GM15510 (cell line): ENCODE data around the gene ERG28.

Experiments
- POLR2A ChIP-seq: IDR thresholded peaks from 3 replicates; pipeline ENCODE4 v1.6.1; 2011; ENCODE audit warnings: borderline replicate concordance; ENCODE audit not compliant: insufficient read length; ENCODE audit errors: extremely low read depth

The ERG28 gene, protein sequence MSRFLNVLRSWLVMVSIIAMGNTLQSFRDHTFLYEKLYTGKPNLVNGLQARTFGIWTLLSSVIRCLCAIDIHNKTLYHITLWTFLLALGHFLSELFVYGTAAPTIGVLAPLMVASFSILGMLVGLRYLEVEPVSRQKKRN

GRCh38 chr14:75660630-75661498, at the start of gene ERG28, which contains the start of gene TTLL5:
Gene ERG28, minus strand, starts transcription at chr14:75660876. Its CDS starts 3,374 bp downstream, at chr14:75657502.
Gene TTLL5, plus strand, starts transcription at chr14:75661246. Its CDS starts 1,904 bp downstream, at chr14:75663150.
- TF ChIP-seq POLR2A = peak; percentile 92

DNA sequence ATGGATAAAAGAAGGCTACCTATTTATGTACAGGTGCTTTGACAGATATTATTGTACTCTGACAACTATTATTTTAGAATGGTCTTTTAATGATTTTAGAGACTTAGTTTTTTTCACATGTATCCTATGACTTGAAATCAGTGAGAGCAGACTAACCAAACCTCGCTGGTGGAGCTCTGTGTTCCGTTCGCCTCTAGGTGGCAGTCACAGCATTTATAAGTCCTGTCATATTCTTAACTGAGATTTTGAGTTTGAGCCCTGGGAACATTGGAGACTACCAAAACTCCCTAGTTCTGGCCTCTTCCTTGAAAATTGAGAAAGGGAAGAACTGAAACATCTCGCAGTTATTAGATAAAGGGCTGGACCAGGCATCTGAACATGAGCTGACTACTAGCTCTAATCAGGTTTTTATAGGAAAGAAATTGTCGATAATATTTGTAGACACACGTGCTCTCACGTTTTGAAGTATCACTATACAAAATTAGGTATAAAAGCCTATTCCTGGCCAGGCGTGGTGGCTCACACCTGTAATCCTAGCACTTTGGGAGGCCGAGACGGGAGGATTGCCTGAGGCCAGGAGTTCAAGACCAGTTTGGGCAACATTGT, 48.6 kb upstream of the ERG28 start:
- TF ChIP-seq POLR2A = no peak

GRCh38 chr14:75705014-75705413, 44.3 kb upstream of the ERG28 start:
- no peak for TF ChIP-seq POLR2A

DNA sequence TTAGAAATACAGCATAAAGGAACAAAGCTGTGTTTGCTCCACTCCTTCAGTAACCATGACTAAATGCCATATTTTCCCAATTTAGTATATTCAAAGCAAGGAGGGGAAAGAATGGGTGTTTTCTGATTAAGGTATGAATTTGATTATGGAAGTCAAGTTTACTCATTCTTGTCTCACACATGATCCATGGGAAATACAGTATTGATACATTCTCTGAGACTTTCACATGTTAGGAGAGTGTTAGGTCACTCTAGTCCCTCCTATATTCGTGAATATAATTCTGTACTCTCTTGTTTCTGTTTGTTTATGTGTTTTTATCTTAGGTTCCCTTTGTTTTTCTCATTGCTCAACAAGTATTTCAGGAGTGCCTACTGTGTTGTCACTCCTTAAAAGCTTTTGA, 42.8 kb upstream of the ERG28 start:
- no peak for TF ChIP-seq POLR2A

GRCh38 chr14:75702616-75703261, 42.1 kb upstream of the ERG28 start:
- no peak for TF ChIP-seq POLR2A

DNA sequence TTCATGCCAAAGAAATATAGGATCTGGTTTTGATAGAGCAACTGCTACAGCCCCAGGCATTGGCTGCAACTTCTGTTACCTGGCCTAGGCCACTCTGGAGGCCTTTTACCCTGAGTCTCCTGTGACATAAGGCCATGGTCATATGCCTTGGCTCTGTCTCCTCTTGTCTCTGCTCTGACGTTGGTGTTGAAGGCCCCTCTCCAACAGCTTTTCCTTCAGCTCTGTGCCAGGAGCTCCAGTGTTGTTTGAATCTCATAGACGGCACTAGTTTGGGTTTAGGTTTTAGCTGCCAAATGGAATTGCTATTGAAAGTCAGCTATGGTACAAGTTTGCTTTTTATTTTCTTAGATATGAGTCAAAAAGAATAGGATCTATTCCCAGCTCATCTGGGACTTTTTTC, 41.4 kb upstream of the ERG28 start:
- no peak for TF ChIP-seq POLR2A

GRCh38 chr14:75700295-75700694, 39.6 kb upstream of the ERG28 start:
- no peak for TF ChIP-seq POLR2A

GRCh38 chr14:75699331-75699730, 38.7 kb upstream of the ERG28 start:
- no peak for TF ChIP-seq POLR2A

DNA sequence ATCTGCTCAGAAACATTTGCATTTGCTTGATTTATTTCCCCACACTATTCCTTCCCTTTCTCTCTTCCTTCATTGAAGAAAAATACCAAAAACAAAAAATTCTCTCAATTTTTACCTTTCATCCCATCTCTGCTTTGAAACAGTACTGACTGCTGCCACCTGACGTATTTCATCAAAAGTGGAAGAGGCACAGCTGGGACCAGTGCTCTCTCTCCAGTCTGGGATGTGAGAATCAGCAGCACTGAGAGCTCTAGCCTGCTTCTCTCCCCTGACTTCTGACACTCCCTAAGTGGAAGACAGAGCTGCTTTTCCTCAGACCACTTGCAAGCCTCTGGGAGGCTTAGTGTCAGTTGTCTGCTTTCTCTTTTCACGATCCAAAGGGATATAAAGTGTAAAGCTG, 37.2 kb upstream of the ERG28 start:
- no peak for TF ChIP-seq POLR2A

- no peak for TF ChIP-seq POLR2A
Measured at GRCh38 chr14:75697386-75697785, 36.7 kb upstream of the ERG28 start.

DNA sequence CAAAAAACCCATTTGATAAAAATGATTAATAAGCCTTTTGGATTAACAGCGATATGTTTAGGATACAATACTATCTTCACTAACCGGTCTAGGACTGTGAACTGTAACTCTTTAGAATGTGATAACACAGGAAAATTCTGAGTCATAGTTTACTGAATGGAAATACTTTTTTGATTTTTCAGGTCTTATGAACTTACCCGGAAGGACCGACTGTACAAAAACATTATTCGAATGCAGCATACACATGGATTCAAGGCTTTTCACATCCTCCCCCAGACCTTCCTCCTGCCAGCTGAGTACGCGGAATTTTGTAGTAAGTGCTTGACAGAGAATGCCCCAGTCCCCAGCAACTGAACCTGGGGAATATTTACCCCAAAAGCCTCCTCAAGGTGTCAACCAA, 29.3 kb upstream of the ERG28 start:
- TF ChIP-seq POLR2A = no peak

DNA sequence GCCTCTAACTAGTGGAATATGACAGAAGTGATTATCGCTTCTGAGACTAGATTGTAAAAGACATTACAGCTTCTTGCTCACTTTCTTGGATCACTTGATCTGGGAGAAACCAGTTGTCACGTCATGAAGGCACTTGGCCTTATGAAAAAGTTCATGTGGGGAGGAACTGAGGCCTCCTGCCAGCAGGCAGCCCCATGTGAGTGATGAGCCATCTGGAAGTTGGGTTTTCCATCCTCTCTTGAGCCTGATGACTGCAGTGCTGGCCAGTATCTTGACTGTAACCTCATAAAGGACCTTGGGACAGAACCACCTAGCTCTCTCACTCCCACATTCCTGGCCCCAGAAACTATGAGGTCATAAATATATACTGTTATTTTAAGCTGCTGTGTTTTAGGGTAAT, 28.3 kb upstream of the ERG28 start:
- TF ChIP-seq POLR2A = no peak

DNA sequence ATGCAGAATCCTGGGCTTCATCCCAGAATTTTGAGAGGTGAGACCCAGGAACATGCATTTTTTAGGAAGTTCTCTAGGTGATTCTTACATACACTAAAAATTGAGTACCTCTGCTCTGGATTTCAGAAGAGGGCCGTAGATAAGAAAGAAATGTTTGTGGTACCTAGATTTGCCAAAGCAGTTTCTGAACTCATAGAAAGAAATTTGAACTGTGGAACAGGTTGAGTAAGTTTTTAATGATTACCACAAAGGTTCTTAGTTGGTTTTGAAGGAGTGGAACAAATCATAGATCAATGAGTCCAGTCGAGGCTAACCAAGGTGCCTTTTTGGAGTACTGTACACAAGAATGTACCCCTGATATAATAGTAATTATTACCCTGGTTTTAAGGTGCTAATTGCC, 25.2 kb upstream of the ERG28 start:
- no peak for TF ChIP-seq POLR2A

GRCh38 chr14:75675265-75675960, 14.7 kb upstream of the ERG28 start:
- TF ChIP-seq POLR2A = no peak
